ENCODE results near the gene STK32B. TPM values are rescaled to one million over a fixed set of nuclear protein-coding genes. Genes with fewer than 3 reads are reported as not detected.

STK32B gene
- total and polyA plus RNA-seq, 10 donors = 0.03 to 0.87 (median 0.36) TPM

GRCh38 chr4:5337731-5338130, 286.5 kb downstream of the STK32B start:
- H3K4me3 ChIP-seq = no peak overlapping the region
- DNase-seq = no peak
- TF ChIP-seq POLR2AphosphoS5 (IDR thresholded peaks at IDR 0.05) (no peak), POLR2A (IDR thresholded peaks at IDR 0.05) (no peak), CTCF (IDR thresholded peaks at IDR 0.05 in 8 of 11, conservative IDR thresholded peaks at IDR 0.05 in 3 of 11) (no peak)
- H3K27me3 ChIP-seq (replicated peaks in 1 of 7) = no peaks in the 10 kb centered on the region
- H3K4me1 ChIP-seq = no peaks in the 10 kb centered on the region
- H3K9me3 ChIP-seq = peaks cover 0 to 12% (median 5%) of the 10 kb centered on the region in 8 donors
- WGBS, 5 donors = 26 to 39% (median 33%) methylated on average over 2 of the region's 2 CpGs
- H3K36me3 ChIP-seq = no peaks in the 10 kb centered on the region
- H3K27ac ChIP-seq = no peak overlapping the region
- intact Hi-C loops (cut with DNase I; ENCODE audit: low total_unique reads) = no loop called here

- intact Hi-C loops (cut with DNase I; ENCODE audit: low total_unique reads) = no loop called here
- Histone ChIP-seq H3K36me3 (no peaks in the 10 kb centered on the region), H3K27me3 (replicated peaks in 1 of 7) (no peaks in the 10 kb centered on the region), H3K4me3 (no peak overlapping the region), H3K4me1 (no peaks in the 10 kb centered on the region), H3K27ac (no peak overlapping the region), H3K9me3 (peaks cover 0 to 13% (median 5%) of the 10 kb centered on the region in 8 donors)
- WGBS, 5 donors = 83 to 92% (median 89%) methylated on average over 1 of the region's 1 CpG
- DNase-seq = no peak
- TF ChIP-seq POLR2AphosphoS5 (IDR thresholded peaks at IDR 0.05) = no peak
- TF ChIP-seq CTCF (IDR thresholded peaks at IDR 0.05 in 8 of 11, conservative IDR thresholded peaks at IDR 0.05 in 3 of 11) = no peak
- no peak for TF ChIP-seq POLR2A (IDR thresholded peaks at IDR 0.05)
These were observed 287.3 kb downstream of the STK32B start for GRCh38 chr4:5338531-5338930.

GRCh38 chr4:5340991-5341451, 289.7 kb downstream of the STK32B start:
- Histone ChIP-seq H3K27ac (peak overlapping the region in 2 of 8 donors; percentile 12 to 40), H3K27me3 (replicated peaks in 1 of 7) (no peaks in the 10 kb centered on the region), H3K4me3 (no peak overlapping the region), H3K4me1 (no peaks in the 10 kb centered on the region), H3K36me3 (no peaks in the 10 kb centered on the region), H3K9me3 (peaks cover 0 to 13% (median 5%) of the 10 kb centered on the region in 8 donors)
- DNase-seq = no peak
- WGBS, 5 donors = 42 to 47% (median 46%) methylated on average over 6 of the region's 6 CpGs
- TF ChIP-seq POLR2AphosphoS5 (IDR thresholded peaks at IDR 0.05) (no peak), CTCF (IDR thresholded peaks at IDR 0.05 in 8 of 11, conservative IDR thresholded peaks at IDR 0.05 in 3 of 11) (no peak), POLR2A (IDR thresholded peaks at IDR 0.05) (no peak)
- intact Hi-C loops (cut with DNase I; ENCODE audit: low total_unique reads) = no loop called here

- Histone ChIP-seq H3K36me3 (no peaks in the 10 kb centered on the region), H3K27ac (no peak overlapping the region), H3K4me1 (no peaks in the 10 kb centered on the region), H3K9me3 (peaks cover 0 to 13% (median 5%) of the 10 kb centered on the region in 8 donors), H3K27me3 (replicated peaks in 1 of 7) (no peaks in the 10 kb centered on the region), H3K4me3 (no peak overlapping the region)
- WGBS, 5 donors = 48 to 62% (median 56%) methylated on average over 6 of the region's 6 CpGs
- intact Hi-C loops (cut with DNase I; ENCODE audit: low total_unique reads) = no loop called here
- TF ChIP-seq POLR2A (IDR thresholded peaks at IDR 0.05) = no peak
- no peak for TF ChIP-seq CTCF (IDR thresholded peaks at IDR 0.05 in 8 of 11, conservative IDR thresholded peaks at IDR 0.05 in 3 of 11)
- no peak for TF ChIP-seq POLR2AphosphoS5 (IDR thresholded peaks at IDR 0.05)
- DNase-seq = no peak
These were observed 290.2 kb downstream of the STK32B start for GRCh38 chr4:5341526-5341925.

Measured in spleen (tissue), 11 donors.